Osteoblast (primary cell): ENCODE data around the gene RECQL5. TPM values are rescaled to one million over a fixed set of nuclear protein-coding genes. Genes with fewer than 3 reads are reported as not detected.

Experiments
- DNase-seq: peaks from one replicate; pipeline ENCODE4 v3.0.0; 2011; ENCODE audit warnings: low spot score, mixed read lengths; ENCODE audit not compliant: insufficient read length; ENCODE audit errors: missing footprints
- H2AFZ ChIP-seq: 2 replicates; pipeline ENCODE4 v1.6.0; 2011; ENCODE audit warnings: mild to moderate bottlenecking, low read length
- H3K27ac ChIP-seq: 2 replicates; pipeline ENCODE4 v1.5.1; 2011; ENCODE audit warnings: mild to moderate bottlenecking, low read depth, low read length, moderate library complexity
- H3K27me3 ChIP-seq: 2 replicates; pipeline ENCODE4 v1.6.0; 2012; ENCODE audit warnings: mild to moderate bottlenecking, control low read depth, inconsistent platforms, low read length, moderate library complexity; ENCODE audit not compliant: insufficient read depth
- H3K36me3 ChIP-seq: 2 replicates; pipeline ENCODE4 v1.5.1; 2011; ENCODE audit warnings: mild to moderate bottlenecking, low read length, control low read depth, moderate library complexity; ENCODE audit not compliant: insufficient read depth
- H3K4me1 ChIP-seq: 2 replicates; pipeline ENCODE4 v1.5.1; 2011; ENCODE audit warnings: mild to moderate bottlenecking, low read length, control low read depth, moderate library complexity; ENCODE audit not compliant: insufficient read depth
- H3K4me2 ChIP-seq: 2 replicates; pipeline ENCODE4 v1.6.0; 2011; ENCODE audit warnings: mild to moderate bottlenecking, low read length; ENCODE audit not compliant: insufficient read depth
- H3K4me3 ChIP-seq: fragments of 200-600 bp; sonication (generic); 3 replicates; pipeline ENCODE4 v1.5.1; 2012; ENCODE audit warnings: mild to moderate bottlenecking, low read length, inconsistent platforms; ENCODE audit not compliant: insufficient read depth
- H3K79me2 ChIP-seq: 2 replicates; pipeline ENCODE4 v1.6.0; 2012; ENCODE audit warnings: mild to moderate bottlenecking, low read length, control low read depth, inconsistent platforms; ENCODE audit not compliant: insufficient read depth
- H3K9me3 ChIP-seq: 2 replicates; pipeline ENCODE4 v1.5.1; 2011; ENCODE audit warnings: low read depth, low read length, control low read depth
- H4K20me1 ChIP-seq: 2 replicates; pipeline ENCODE4 v1.6.0; 2012; ENCODE audit warnings: mild to moderate bottlenecking, low read length, control low read depth; ENCODE audit not compliant: insufficient read depth
- CTCF ChIP-seq: IDR thresholded peaks from 2 replicates; pipeline ENCODE4 v1.5.1; 2011; ENCODE audit warnings: mild to moderate bottlenecking, low read depth, low read length, moderate library complexity; ENCODE audit errors: extremely low read depth
- total RNA-seq: library from RNA; depleted of rRNA; stranded (reverse); fragments of >200 nt; gene quantifications from 2 replicates; pipeline ENCODE4 v1.2.3, GENCODE V29; 2012

RECQL5 gene
- total RNA-seq, 1 donor, result 17.7 TPM

GRCh38 chr17:75652341-75652740 lies 14.6 kb downstream of the RECQL5 start:
- Histone ChIP-seq H3K4me2 (no peak overlapping the region), H2AFZ (no peak overlapping the region), H3K27ac (no peak overlapping the region), H3K27me3 (no peaks in the 10 kb centered on the region), H3K4me1 (no peaks in the 10 kb centered on the region), H3K79me2 (no peaks in the 10 kb centered on the region), H3K36me3 (peaks cover 33% of the 10 kb centered on the region), H4K20me1 (no peaks in the 10 kb centered on the region), H3K9me3 (no peaks in the 10 kb centered on the region), H3K4me3 (no peak overlapping the region)
- TF ChIP-seq CTCF, result no peak
- DNase-seq, result no peak

GRCh38 chr17:75650874-75651273 lies 16.1 kb downstream of the RECQL5 start:
- no peak for DNase-seq
- no peaks in the 10 kb centered on the region for H3K79me2 ChIP-seq
- no peak for TF ChIP-seq CTCF

GRCh38 chr17:75649687-75650086 lies 17.3 kb downstream of the RECQL5 start:
- Histone ChIP-seq H3K4me1 (no peaks in the 10 kb centered on the region), H3K9me3 (no peaks in the 10 kb centered on the region), H3K27me3 (no peaks in the 10 kb centered on the region), H3K79me2 (no peaks in the 10 kb centered on the region), H3K4me2 (no peak overlapping the region), H2AFZ (no peak overlapping the region), H3K36me3 (peaks cover 24% of the 10 kb centered on the region), H3K27ac (no peak overlapping the region), H4K20me1 (no peaks in the 10 kb centered on the region), H3K4me3 (no peak overlapping the region)
- no peak for DNase-seq
- TF ChIP-seq CTCF, result no peak

More at GRCh38 chr17:75650874-75651273, 16.1 kb downstream of the RECQL5 start:
- Histone ChIP-seq H3K27ac (no peak overlapping the region), H3K4me2 (no peak overlapping the region), H3K27me3 (no peaks in the 10 kb centered on the region), H3K36me3 (peaks cover 27% of the 10 kb centered on the region), H2AFZ (no peak overlapping the region), H4K20me1 (no peaks in the 10 kb centered on the region), H3K4me3 (no peak overlapping the region), H3K4me1 (no peaks in the 10 kb centered on the region), H3K9me3 (no peaks in the 10 kb centered on the region)

GRCh38 chr17:75647921-75648320 lies 19.0 kb downstream of the RECQL5 start:
- Histone ChIP-seq H3K27ac (no peak overlapping the region), H2AFZ (no peak overlapping the region), H3K4me3 (no peak overlapping the region), H4K20me1 (no peaks in the 10 kb centered on the region), H3K79me2 (no peaks in the 10 kb centered on the region), H3K36me3 (peaks cover 23% of the 10 kb centered on the region), H3K4me1 (no peaks in the 10 kb centered on the region), H3K4me2 (no peak overlapping the region), H3K9me3 (no peaks in the 10 kb centered on the region), H3K27me3 (no peaks in the 10 kb centered on the region)
- no peak for DNase-seq
- TF ChIP-seq CTCF, result no peak
